Activated CD4-positive, CD25-positive, alpha-beta regulatory T cell treated with anti-CD3 and anti-CD28 coated beads, Interleukin-2, amount 50 U/mL, for 16 hours (primary cell): ENCODE results near the gene SLC25A39.
"Not testable (repeated sequence)": the region's sequence is repeated elsewhere in the genome, so short reads cannot be mapped to it uniquely, and the experiment has no call there.

Source experiments
- DNase-seq: peaks from one replicate; pipeline ENCODE4 v3.0.0-alpha.2; 2020; ENCODE audit warnings: low read depth, low spot score

The SLC25A39 gene

GRCh38 chr17:44354582-44355561, 30.2 kb upstream of the SLC25A39 start:
- DNase-seq, result no peak

- no peak for DNase-seq
Observed at GRCh38 chr17:44353672-44354331, 29.2 kb upstream of the SLC25A39 start.

GRCh38 chr17:44352828-44353671, 28.4 kb upstream of the SLC25A39 start:
- DNase-seq, result no peak

GRCh38 chr17:44351961-44352827, 27.6 kb upstream of the SLC25A39 start:
- DNase-seq, result no peak

- no peak for DNase-seq
Observed at GRCh38 chr17:44351464-44351863, 26.8 kb upstream of the SLC25A39 start.

- peak; percentile 47 for DNase-seq
Observed at GRCh38 chr17:44350733-44351226, 26.2 kb upstream of the SLC25A39 start.

GRCh38 chr17:44349553-44350070, 25.0 kb upstream of the SLC25A39 start:
- DNase-seq, result no peak

DNA sequence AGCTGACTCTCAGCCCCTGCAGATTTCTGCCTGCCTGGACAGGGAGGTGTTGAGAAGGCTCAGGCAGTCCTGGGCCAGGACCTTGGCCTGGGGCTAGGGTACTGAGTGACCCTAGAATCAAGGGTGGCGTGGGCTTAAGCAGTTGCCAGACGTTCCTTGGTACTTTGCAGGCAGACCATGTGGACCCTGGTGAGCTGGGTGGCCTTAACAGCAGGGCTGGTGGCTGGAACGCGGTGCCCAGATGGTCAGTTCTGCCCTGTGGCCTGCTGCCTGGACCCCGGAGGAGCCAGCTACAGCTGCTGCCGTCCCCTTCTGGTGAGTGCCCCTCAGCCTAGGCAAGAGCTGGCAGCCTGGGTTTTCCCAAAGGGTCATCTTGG, 24.4 kb upstream of the SLC25A39 start:
- no peak for DNase-seq

- no peak for DNase-seq
Observed at GRCh38 chr17:44348234-44348987, 23.8 kb upstream of the SLC25A39 start.

DNA sequence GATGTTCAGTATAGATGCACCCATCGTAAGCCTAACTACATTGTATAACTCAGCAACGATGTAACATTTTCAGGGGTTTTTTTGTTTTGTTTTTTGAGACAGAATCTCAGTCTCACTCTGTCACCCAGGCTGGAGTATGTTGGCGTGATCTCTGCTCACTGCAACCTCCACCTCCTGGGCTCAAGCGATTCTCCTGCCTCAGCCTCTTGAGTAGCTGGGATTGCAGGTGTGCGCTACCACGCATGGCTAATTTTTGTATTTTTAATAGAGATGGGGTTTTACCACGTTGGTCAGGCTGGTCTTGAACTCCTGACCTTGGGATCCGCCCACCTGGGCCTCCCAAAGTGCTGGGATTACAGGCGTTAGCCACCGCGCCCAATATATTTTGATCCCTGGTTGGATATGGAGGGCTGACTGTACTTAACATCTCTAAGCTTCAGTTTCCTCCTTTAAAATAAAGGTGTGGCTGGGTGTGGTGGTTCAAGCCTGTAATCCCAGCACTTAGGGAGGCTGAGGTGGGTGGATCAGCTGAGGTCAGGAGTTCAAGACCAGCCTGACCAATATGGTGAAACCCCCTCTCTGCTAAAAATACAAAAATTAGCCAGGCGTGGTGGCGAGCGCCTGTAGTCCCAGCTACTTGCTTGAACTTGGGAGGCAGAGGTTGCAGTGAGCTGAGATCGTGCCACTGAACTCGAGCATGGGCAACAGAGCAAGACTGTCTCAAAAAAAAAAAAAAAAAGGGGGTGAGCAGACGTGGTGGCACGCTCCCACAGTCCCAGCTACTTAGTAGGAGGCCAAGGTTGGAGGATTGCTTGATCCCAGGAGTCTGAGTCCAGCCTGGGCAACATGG, 22.8 kb upstream of the SLC25A39 start:
- not testable (repeated sequence) for DNase-seq

DNA sequence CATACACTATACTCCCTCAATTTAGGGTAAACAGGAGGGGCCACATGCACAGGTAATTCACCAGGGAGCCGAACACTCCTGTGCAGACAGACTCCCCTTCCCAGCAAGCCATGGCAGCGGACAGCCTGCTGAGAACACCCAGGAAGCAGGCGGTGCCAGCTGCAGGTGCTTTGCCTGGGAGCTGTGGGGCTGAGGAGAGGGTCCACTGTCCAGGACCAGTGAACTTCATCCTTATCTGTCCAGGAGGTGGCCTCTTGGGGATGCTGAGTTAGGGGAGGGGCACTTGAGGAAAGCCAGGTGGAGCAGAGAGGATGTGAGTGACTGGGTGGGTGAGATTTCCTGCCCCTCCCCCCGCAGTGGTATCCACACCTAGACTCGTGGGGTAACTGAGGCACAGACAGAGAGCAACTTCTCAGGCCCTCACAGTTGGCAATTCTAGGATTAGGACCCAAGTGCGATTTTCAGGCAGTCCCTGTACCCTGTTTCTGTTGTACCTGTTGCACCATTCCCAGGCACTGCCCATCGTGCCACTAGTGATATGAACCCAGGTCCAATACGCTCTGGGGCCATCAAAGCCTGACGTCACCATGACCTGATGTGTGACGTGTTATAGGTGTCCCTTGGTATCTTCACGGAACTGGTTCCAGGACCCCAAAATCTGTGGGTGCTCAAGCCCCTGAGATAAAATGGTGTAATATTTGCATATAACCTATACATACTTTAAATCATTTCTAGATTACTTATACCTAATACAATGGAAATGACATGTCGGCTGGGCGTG, 21.6 kb upstream of the SLC25A39 start:
- no peak for DNase-seq

- peak; percentile 25 for DNase-seq
Observed at GRCh38 chr17:44345454-44346026, 20.9 kb upstream of the SLC25A39 start.

DNA sequence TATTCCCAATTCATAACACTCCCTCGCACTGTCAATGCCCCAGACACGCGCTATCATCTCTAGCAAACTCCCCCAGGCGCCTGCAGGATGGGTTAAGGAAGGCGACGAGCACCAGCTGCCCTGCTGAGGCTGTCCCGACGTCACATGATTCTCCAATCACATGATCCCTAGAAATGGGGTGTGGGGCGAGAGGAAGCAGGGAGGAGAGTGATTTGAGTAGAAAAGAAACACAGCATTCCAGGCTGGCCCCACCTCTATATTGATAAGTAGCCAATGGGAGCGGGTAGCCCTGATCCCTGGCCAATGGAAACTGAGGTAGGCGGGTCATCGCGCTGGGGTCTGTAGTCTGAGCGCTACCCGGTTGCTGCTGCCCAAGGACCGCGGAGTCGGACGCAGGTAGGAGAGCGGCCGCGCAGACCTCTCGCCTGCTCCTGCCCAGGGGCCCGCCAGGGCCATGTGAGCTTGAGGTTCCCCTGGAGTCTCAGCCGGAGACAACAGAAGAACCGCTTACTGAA, 20.4 kb upstream of the SLC25A39 start, which contains the start of gene GRN:
Gene GRN (plus strand): TSS at position 364 of the 515 bp plus-strand sequence. CDS start 3,863 bp downstream, outside the sequence.
- DNase-seq, result peak; percentile 66

DNA sequence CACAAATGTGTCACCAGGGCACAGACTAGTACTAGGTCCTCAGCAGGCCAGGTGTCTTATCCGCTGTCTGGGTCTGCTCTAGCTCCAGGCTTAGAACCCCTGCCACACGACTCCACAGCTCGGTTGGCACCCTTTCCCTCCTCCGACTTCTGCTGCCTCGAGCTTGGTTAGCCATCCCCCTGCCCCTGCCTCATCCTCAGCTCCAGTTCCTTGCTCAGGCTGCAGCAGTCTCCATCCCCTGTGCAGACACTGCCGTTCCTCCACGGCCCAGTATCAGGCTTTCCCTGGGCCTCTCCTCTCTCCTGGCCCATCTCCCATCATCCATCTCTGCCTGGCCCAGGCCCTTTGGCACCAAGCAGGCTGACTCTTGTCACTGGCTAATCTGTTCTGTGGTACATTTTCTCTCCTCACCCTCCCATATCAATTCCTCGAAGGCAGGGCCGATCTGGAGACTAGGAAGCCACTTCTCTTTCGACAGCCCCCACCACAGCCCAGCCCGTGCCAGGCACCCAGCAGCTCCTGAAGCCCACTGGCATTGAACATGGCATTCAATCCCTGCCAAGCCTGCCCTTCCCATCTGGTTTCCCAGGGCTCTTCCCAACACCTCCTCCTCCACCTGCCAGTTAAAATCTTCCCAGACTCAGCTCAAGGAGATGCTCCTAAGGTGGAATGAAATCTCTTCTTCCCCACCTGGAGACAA, 19.0 kb upstream of the SLC25A39 start:
- no peak for DNase-seq

DNA sequence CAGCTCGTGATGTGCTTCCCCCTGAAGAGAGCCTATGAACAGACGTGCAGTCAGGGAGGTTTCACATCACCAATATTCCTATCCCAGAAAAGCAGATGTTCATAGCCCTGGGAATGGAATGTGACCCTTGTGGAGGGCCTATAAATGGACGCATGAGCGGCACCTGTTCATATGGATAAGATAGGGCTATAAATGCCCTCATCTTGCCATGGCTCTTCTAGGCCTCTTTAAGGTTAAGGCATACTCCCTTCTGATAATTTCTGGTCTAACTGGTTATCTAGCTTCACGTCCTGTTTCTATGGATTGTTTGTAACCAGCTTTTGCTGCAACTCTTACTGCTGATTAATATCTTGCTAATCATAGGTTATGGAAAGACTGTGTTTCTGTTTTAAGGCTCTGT, 15.9 kb upstream of the SLC25A39 start:
- DNase-seq, result not testable (repeated sequence)

- DNase-seq, result no peak
Observed at GRCh38 chr17:44338702-44339101, 14.1 kb upstream of the SLC25A39 start.

DNA sequence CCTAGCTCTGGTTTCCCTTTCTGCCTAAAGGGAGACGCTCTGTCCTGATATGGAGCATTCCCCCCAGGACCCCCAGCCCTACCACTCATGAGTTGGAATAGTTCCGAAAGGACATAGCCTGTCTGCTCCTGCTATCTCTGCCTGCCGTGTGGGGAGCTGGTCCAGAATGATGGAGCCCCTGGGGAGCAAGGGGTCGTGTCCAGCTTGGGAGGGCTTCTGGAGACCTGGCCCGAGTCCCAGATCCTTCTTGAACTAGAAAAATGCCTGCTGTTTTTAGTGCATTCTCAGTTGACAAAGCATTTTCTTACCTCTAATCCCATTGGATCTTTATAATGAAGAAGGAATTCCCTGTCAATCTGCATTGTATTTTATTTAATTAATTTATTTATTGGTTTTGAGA, 11.3 kb upstream of the SLC25A39 start:
- no peak for DNase-seq
